WTC11 (cell line): ENCODE results near the gene TEKT1.

Source experiments
- ATF3 ChIP-seq: sonication (generic); formaldehyde crosslinking; conservative IDR thresholded peaks from 2 replicates; pipeline ENCODE4 v1.8.1; 2022; ENCODE audit warnings: mild to moderate bottlenecking, missing genetic modification reagents
- CTCF ChIP-seq: fragments of 200-600 bp; IDR thresholded peaks from 2 replicates; pipeline ENCODE4 v1.8.0; 2022; ENCODE audit warnings: antibody characterized with exemption

- TF ChIP-seq CTCF (no peak), ATF3 (CRISPR knock-in tag) (no peak)
Measured at GRCh38 chr17:6811510-6811909, 20.0 kb downstream of the TEKT1 start.
